ENCODE measurements around the gene CSN2. TPM values are rescaled to one million over a fixed set of nuclear protein-coding genes. Genes with fewer than 3 reads are reported as not detected.

Gene CSN2
- total and polyA plus RNA-seq, 12 donors: not detected

GRCh38 chr4:69910016-69910782 is 55.3 kb downstream of the CSN2 start:
- TF ChIP-seq CTCF (IDR thresholded peaks at IDR 0.05): no peak
- TF ChIP-seq POLR2A (IDR thresholded peaks at IDR 0.05): no peak
- H3K27ac ChIP-seq: no peak overlapping the region
- H3K27me3 ChIP-seq: no peaks in the 10 kb centered on the region
- H3K9me3 ChIP-seq (replicated peaks in 1 of 3): no peaks in the 10 kb centered on the region
- H3K4me3 ChIP-seq: no peak overlapping the region
- no peak for DNase-seq
- no peaks in the 10 kb centered on the region for H3K36me3 ChIP-seq (replicated peaks in 1 of 2)
- intact Hi-C loops (cut with DNase I): no loop called here
- no peaks in the 10 kb centered on the region for H3K4me1 ChIP-seq (replicated peaks in 1 of 2)
- WGBS, 4 donors: 72 to 85% (median 77%) methylated on average over 2 of the region's 2 CpGs

- intact Hi-C loops (cut with DNase I): no loop called here
- Histone ChIP-seq H3K27me3 (no peaks in the 10 kb centered on the region), H3K4me3 (no peak overlapping the region), H3K9me3 (replicated peaks in 1 of 3) (no peaks in the 10 kb centered on the region), H3K36me3 (replicated peaks in 1 of 2) (no peaks in the 10 kb centered on the region), H3K4me1 (replicated peaks in 1 of 2) (no peaks in the 10 kb centered on the region), H3K27ac (no peak overlapping the region)
- 89 to 94% (median 90%) methylated on average over 4 of the region's 4 CpGs for WGBS, 4 donors
- DNase-seq: no peak
- TF ChIP-seq CTCF (IDR thresholded peaks at IDR 0.05): no peak
- no peak for TF ChIP-seq POLR2A (IDR thresholded peaks at IDR 0.05)
These were observed 56.3 kb downstream of the CSN2 start for GRCh38 chr4:69909195-69909594.

GRCh38 chr4:69907151-69907550 is 58.4 kb downstream of the CSN2 start:
- Histone ChIP-seq H3K27me3 (no peaks in the 10 kb centered on the region), H3K4me3 (no peak overlapping the region), H3K27ac (no peak overlapping the region), H3K36me3 (replicated peaks in 1 of 2) (no peaks in the 10 kb centered on the region), H3K9me3 (replicated peaks in 1 of 3) (no peaks in the 10 kb centered on the region), H3K4me1 (replicated peaks in 1 of 2) (no peaks in the 10 kb centered on the region)
- TF ChIP-seq POLR2A (IDR thresholded peaks at IDR 0.05) (no peak), CTCF (IDR thresholded peaks at IDR 0.05) (no peak)
- WGBS, 4 donors: 54 to 58% (median 56%) methylated on average over 1 of the region's 1 CpG
- DNase-seq: no peak
- intact Hi-C loops (cut with DNase I): no loop called here

Other genes with a start within 250 kb of the CSN2 start
- gene SULT1B1, start 205.1 kb downstream of the CSN2 start, total RNA-seq: 1 to 10 TPM in 4 of 9 donors, under 1 TPM in 5; 0.18 to 2.0 (median 0.64) TPM
- under 1 TPM; 0.20 to 0.33 (median 0.32) TPM for gene SULT1B1, start 205.1 kb downstream of the CSN2 start, polyA plus RNA-seq
- 10 to 100 TPM in 6 of 9 donors, 1 to 10 TPM in 3; 8.0 to 52.9 (median 16.0) TPM for gene SULT1E1, start 105.6 kb downstream of the CSN2 start, total RNA-seq
- 10 to 100 TPM; 14.5 to 33.0 (median 24.1) TPM for gene SULT1E1, start 105.6 kb downstream of the CSN2 start, polyA plus RNA-seq
- gene CSN1S1, start 34.7 kb downstream of the CSN2 start, total RNA-seq: not detected
- under 1 TPM in 1 of 3 donors, not detected in 2; 0.17 TPM for gene CSN1S1, start 34.7 kb downstream of the CSN2 start, polyA plus RNA-seq
- gene STATH, start 30.2 kb upstream of the CSN2 start, total RNA-seq: not detected
- gene STATH, start 30.2 kb upstream of the CSN2 start, polyA plus RNA-seq: not detected
- gene HTN3, start 62.7 kb upstream of the CSN2 start, total RNA-seq: not detected
- gene HTN3, start 62.7 kb upstream of the CSN2 start, polyA plus RNA-seq: under 1 TPM in 1 of 3 donors, not detected in 2; 0.57 TPM
- gene HTN1, start 84.7 kb upstream of the CSN2 start, total RNA-seq: not detected
- not detected for gene HTN1, start 84.7 kb upstream of the CSN2 start, polyA plus RNA-seq
- not detected for gene PRR27, start 188.5 kb upstream of the CSN2 start, total RNA-seq
- gene PRR27, start 188.5 kb upstream of the CSN2 start, polyA plus RNA-seq: not detected
- gene ODAM, start 230.0 kb upstream of the CSN2 start, total RNA-seq: 1 to 10 TPM in 1 of 9 donors, under 1 TPM in 4, not detected in 4; 0.17 to 1.9 (median 0.42) TPM
- gene ODAM, start 230.0 kb upstream of the CSN2 start, polyA plus RNA-seq: 1 to 10 TPM in 1 of 3 donors, under 1 TPM in 2; 0.48 to 2.9 (median 0.48) TPM